Duodenal mucosa (tissue), 2 donors: ENCODE results near the gene IFNE.

Source experiments
- H3K27ac ChIP-seq: one replicate; pipeline ENCODE4 v1.7.0; 2013; ENCODE audit warnings: low read depth, low read length
- H3K27me3 ChIP-seq, 2 donors: one replicate each; pipeline ENCODE4 v1.7.0; 2013; ENCODE audit warnings: low read length in 2 of 2, control low read depth in 1 of 2; ENCODE audit not compliant: insufficient read depth in 2 of 2, control insufficient read depth in 1 of 2
- H3K36me3 ChIP-seq, 2 donors: one replicate each; pipeline ENCODE4 v1.7.0; 2013; ENCODE audit warnings: low read length in 2 of 2, control low read depth in 1 of 2; ENCODE audit not compliant: insufficient read depth in 2 of 2, control insufficient read depth in 1 of 2
- H3K4me1 ChIP-seq, 2 donors: one replicate each; pipeline ENCODE4 v1.7.0; 2013; ENCODE audit warnings: low read length in 2 of 2, control low read depth in 1 of 2; ENCODE audit not compliant: insufficient read depth in 2 of 2, control insufficient read depth in 1 of 2
- H3K4me3 ChIP-seq, 2 donors: one replicate each; pipeline ENCODE4 v1.7.0; 2013; ENCODE audit warnings: low read length in 2 of 2, low read depth in 1 of 2
- H3K9ac ChIP-seq, 2 donors: one replicate each; pipeline ENCODE4 v1.7.0; 2013; ENCODE audit warnings: low read length in 2 of 2, low read depth in 1 of 2
- H3K9me3 ChIP-seq, 2 donors: one replicate each; pipeline ENCODE4 v1.7.0; 2013; ENCODE audit warnings: low read length in 2 of 2, control low read depth in 1 of 2; ENCODE audit not compliant: control insufficient read depth in 1 of 2

IFNE gene

DNA sequence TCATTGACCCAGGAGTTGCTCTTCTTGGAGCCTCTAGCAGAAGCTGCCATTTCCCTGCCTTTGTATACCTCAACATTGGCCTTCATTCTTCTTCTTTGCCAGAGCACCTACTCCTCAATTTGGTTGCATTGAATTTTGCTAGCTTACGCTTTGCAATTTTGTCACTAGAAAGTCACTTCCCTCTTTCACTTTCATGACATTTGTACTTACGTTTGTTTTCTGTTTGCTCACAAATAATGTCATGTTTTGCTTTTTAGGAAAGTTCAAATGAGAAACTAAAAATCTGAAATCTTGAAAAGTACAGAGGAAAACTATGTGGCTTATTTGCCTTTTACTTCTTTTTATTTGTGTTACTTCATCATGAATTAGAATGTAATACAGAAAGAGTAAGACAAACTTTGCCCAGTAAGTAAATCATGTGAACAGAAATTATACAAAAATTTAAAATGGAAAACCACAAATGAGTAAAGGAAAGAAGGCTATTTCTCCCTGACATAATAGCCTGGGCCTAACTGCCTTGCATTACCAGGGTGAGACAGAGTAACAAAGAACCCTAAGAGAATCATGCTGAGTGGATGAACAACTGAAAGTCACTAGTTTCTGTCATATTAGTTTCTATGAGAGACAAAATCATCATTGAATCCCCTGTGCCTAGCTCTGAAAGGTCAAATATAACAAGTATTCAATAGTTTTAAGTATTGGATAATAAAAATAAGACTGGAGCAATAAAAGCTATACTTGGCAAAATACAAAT is 49.3 kb downstream of the IFNE start:
- no peak overlapping the region for H3K27ac ChIP-seq
- no peaks in the 10 kb centered on the region for H3K9me3 ChIP-seq
- H3K36me3 ChIP-seq, result no peaks in the 10 kb centered on the region
- H3K9ac ChIP-seq, result no peak overlapping the region
- no peak overlapping the region for H3K4me3 ChIP-seq
- H3K27me3 ChIP-seq, result peaks cover 4% of the 10 kb centered on the region in 2 donors
- no peaks in the 10 kb centered on the region for H3K4me1 ChIP-seq
